OCI-LY7 (cell line): ENCODE data around the gene GSX2.

Experiments
- EZH2phosphoT487 ChIP-seq: fragments of 200-600 bp; sonication (generic); IDR thresholded peaks from 2 replicates; pipeline ENCODE4 v1.6.1; 2018; ENCODE audit warnings: low read depth, borderline replicate concordance, mild to moderate bottlenecking, mixed run types, antibody characterized with exemption, low read length, moderate library complexity, mixed read lengths
- TF ChIP-seq, protein P1 (sequence below): fragments of 200-600 bp; sonication (generic); conservative IDR thresholded peaks from 2 replicates; pipeline ENCODE4 v1.5.1; 2014; ENCODE audit warnings: mild to moderate bottlenecking, antibody characterized with exemption, low read length, moderate library complexity, mixed read lengths

DNA sequence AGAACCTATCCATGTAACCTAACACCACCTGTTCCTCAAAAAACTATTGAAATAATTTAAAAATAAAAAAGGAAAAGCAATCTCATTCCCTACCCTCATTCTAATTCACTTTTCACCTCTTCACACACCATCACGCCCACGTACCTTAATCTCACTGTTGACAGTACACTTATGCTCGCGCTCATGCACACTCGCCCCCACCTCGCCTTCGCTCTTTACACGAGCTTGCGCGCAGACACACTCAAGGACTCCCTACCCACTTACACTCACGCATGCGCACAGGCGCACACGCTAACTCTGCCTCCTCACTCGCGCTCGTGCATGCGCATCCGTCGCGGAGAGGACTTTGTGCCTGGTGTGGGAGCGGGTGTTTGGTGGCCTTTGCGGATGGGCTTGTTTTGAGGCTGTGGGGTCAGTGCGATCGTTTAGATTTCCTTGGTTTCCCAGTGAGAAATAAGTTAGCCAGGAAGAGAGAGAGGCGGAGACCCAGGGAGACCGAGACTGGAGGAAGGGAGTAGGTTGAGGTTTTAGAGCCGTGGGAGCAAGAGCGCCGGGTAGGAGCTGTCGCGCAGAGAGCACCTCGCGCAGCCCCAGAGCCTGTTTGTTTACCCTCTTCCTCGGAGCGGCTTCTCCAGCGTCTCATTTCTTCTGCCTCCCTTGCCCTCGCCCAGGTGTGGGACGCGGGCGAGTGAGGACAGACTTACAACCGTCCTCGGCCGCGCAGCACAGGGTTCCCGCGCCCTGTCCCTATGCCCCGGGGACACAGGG is 8.1 kb upstream of the GSX2 start:
- TF ChIP-seq, protein P1, sequence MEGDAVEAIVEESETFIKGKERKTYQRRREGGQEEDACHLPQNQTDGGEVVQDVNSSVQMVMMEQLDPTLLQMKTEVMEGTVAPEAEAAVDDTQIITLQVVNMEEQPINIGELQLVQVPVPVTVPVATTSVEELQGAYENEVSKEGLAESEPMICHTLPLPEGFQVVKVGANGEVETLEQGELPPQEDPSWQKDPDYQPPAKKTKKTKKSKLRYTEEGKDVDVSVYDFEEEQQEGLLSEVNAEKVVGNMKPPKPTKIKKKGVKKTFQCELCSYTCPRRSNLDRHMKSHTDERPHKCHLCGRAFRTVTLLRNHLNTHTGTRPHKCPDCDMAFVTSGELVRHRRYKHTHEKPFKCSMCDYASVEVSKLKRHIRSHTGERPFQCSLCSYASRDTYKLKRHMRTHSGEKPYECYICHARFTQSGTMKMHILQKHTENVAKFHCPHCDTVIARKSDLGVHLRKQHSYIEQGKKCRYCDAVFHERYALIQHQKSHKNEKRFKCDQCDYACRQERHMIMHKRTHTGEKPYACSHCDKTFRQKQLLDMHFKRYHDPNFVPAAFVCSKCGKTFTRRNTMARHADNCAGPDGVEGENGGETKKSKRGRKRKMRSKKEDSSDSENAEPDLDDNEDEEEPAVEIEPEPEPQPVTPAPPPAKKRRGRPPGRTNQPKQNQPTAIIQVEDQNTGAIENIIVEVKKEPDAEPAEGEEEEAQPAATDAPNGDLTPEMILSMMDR = no peak
- TF ChIP-seq EZH2phosphoT487 = no peak
